ENCODE measurements around the gene OR14C36. TPM values are rescaled to one million over a fixed set of nuclear protein-coding genes. Genes with fewer than 3 reads are reported as not detected.
"Not testable (repeated sequence)": the region's sequence is repeated elsewhere in the genome, so short reads cannot be mapped to it uniquely, and the experiment has no call there.

The OR14C36 gene, protein sequence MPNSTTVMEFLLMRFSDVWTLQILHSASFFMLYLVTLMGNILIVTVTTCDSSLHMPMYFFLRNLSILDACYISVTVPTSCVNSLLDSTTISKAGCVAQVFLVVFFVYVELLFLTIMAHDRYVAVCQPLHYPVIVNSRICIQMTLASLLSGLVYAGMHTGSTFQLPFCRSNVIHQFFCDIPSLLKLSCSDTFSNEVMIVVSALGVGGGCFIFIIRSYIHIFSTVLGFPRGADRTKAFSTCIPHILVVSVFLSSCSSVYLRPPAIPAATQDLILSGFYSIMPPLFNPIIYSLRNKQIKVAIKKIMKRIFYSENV
- total RNA-seq, result not detected in 2 replicates

GRCh38 chr1:248348475-248348874 lies at the start of gene OR14C36:
OR14C36 (plus strand) TSS chr1:248348775; CDS start chr1:248348775, 0 bp downstream.
- no peak for DNase-seq (ENCODE audit: low read depth)
- no peak within 1 kb of the TSS for H3K4me3 ChIP-seq (ENCODE audit: low read depth, low read length)
- TF ChIP-seq CTCF (conservative IDR thresholded peaks at IDR 0.05; ENCODE audit: low read depth, low read length), result no peak

DNA sequence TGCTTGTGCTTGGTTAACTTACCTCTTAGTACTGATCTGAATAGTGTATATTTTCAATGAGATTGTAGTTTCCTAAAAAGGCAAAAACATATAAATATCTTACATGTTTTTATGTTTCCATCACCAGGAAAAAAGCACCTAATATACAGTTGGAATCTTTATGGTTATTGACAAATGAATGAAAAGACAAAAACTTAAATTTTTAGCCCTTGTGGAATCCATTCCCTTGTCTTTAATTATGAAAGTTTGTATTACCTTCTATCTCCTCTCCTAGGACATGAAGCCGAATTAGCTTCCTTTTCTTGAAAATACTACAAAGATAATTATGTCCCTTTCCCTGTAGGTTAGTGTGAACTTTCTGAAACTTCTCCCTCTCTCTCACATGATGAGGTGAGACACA lies 45.3 kb upstream of the OR14C36 start, which contains the start of gene OR2T12:
Gene OR2T12 (minus strand): TSS at position 101 of the 400 bp plus-strand sequence. CDS start 7,846 bp downstream, outside the sequence.
- no peak for DNase-seq (ENCODE audit: low read depth)
- no peak within 1 kb of the TSS for H3K4me3 ChIP-seq (ENCODE audit: low read depth, low read length)
- TF ChIP-seq CTCF (conservative IDR thresholded peaks at IDR 0.05; ENCODE audit: low read depth, low read length), result no peak

DNA sequence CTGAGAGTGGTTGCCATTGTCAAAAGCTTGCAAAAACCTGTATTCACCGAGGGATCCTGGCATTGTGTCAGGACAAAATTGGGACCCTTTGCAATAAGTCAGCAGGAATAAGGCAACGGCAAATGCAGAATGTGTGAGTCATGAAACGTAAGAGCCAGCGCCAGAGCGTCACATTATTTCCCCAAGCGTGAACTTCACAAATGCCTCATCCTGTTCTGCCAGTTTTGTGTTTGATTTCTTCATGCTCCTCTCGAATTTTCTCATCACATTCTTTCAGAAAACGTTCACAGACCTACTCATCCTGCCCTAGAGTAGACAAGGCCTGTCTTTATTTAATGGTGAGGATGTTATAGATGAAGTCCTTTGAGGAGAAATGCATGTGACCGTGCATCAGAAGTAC lies 42.9 kb upstream of the OR14C36 start:
- H3K4me3 ChIP-seq (ENCODE audit: low read depth, low read length); DNase-seq (ENCODE audit: low read depth): not testable (repeated sequence)

- DNase-seq (ENCODE audit: low read depth), result no peak
- no peak for TF ChIP-seq CTCF (conservative IDR thresholded peaks at IDR 0.05; ENCODE audit: low read depth, low read length)
Observed at GRCh38 chr1:248306103-248306502, 42.5 kb upstream of the OR14C36 start.

DNA sequence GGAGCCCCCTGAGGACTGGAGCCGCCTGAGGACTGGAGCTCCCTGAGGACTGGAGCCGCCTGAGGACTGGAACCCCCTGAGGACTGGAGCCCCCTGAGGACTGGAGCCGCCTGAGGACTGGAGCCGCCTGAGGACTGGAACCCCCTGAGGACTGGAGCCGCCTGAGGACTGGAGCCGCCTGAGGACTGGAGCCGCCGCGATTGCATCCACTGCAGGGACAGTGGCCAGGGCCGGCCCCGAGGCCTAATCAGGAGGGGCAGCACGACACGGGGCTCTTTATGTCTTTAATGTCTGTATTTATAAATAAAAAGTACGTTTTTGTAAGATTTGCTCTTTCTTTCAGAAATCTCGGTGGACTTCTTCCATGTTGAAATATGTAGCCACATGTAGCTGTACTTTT lies 41.8 kb upstream of the OR14C36 start:
- not testable (repeated sequence) for H3K4me3 ChIP-seq (ENCODE audit: low read depth, low read length); DNase-seq (ENCODE audit: low read depth)

More at GRCh38 chr1:248306103-248306502, 42.5 kb upstream of the OR14C36 start:
- no peak overlapping the region for H3K4me3 ChIP-seq (ENCODE audit: low read depth, low read length)

DNA sequence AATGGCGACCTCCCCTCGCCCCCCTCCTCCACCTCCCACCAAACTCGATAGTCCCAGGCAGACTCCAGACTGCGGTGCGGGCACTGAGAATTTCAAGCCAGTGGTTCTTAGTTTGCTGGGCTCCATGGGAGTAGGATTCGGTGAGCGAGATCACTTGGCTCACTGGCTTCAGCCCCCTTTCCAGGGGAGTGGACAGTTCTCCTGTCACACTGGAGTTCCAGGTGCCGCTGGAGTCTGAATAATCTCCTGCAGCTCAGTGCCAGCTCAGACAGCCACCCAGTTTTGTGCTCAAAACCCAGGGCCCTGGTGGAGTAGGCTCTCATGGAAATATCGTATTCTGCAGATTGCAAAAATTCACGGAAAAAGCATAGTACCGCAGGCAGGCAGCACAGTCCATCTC lies 31.8 kb upstream of the OR14C36 start:
- TF ChIP-seq CTCF (conservative IDR thresholded peaks at IDR 0.05; ENCODE audit: low read depth, low read length), result no peak
- no peak overlapping the region for H3K4me3 ChIP-seq (ENCODE audit: low read depth, low read length)
- DNase-seq (ENCODE audit: low read depth), result no peak

- TF ChIP-seq CTCF (conservative IDR thresholded peaks at IDR 0.05; ENCODE audit: low read depth, low read length), result no peak
- H3K4me3 ChIP-seq (ENCODE audit: low read depth, low read length), result no peak within 1 kb of the TSS
- no peak for DNase-seq (ENCODE audit: low read depth)
Observed at GRCh38 chr1:248324468-248324867, 24.1 kb upstream of the OR14C36 start, which contains the start of gene OR2M7. OR2M7 (minus strand) TSS chr1:248324568; CDS start chr1:248324568, 0 bp downstream.

DNA sequence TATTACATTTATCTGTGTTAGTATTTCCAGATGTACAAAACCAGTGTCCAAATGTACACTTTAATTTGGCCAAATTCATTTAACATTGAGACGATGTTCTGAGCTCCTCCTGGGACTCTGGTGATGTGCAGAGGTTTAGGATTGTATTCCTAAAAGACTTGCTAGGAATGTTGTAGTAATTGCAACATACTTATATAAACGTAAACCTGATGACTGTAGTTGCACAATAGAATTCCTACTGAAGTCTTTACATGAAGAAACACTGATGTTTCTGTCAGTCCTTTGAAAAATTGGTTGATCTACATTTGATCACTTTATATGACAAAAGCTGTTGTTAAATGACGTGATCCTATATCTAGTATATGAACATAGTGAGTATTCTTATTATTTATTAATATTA lies 5.1 kb upstream of the OR14C36 start:
- TF ChIP-seq CTCF (conservative IDR thresholded peaks at IDR 0.05; ENCODE audit: low read depth, low read length), result no peak
- DNase-seq (ENCODE audit: low read depth), result no peak
- no peak overlapping the region for H3K4me3 ChIP-seq (ENCODE audit: low read depth, low read length)
